Neural cell (in vitro differentiated cells): ENCODE results near the gene CLCN5. TPM values are rescaled to one million over a fixed set of nuclear protein-coding genes. Genes with fewer than 3 reads are reported as not detected.

Experiments
- H2AFZ ChIP-seq: fragments of 200-600, 300-800 bp; sonication (generic), shearing (Covaris generic); 2 replicates; pipeline ENCODE4 v1.6.0; 2014; ENCODE audit warnings: low read depth, mild to moderate bottlenecking, antibody characterized with exemption, low read length, moderate library complexity
- H3F3A ChIP-seq: fragments of 200-600 bp; shearing (Covaris generic); 2 replicates; pipeline ENCODE4 v1.6.1; 2016; ENCODE audit warnings: mild to moderate bottlenecking, moderate library complexity, mixed read lengths, antibody characterized with exemption, low read length; ENCODE audit not compliant: insufficient read depth, poor library complexity, severe bottlenecking
- H3K27ac ChIP-seq: fragments of 200-600, 300-800 bp; sonication (generic), shearing (Covaris generic); 2 replicates; pipeline ENCODE4 v1.5.1; 2014; ENCODE audit warnings: mild to moderate bottlenecking, low read length, moderate library complexity
- H3K27me3 ChIP-seq: fragments of 300-800, 200-600 bp; sonication (generic), shearing (Covaris generic); 2 replicates; pipeline ENCODE4 v1.6.0; 2014; ENCODE audit warnings: mild to moderate bottlenecking, low read depth, low read length, moderate library complexity; ENCODE audit not compliant: insufficient read depth
- H3K36me3 ChIP-seq: fragments of 300-800, 200-600 bp; sonication (generic), shearing (Covaris generic); 2 replicates; pipeline ENCODE4 v1.5.1; 2014; ENCODE audit warnings: mild to moderate bottlenecking, antibody characterized with exemption, low read length, moderate library complexity; ENCODE audit not compliant: insufficient read depth
- H3K4me2 ChIP-seq: fragments of 300-800, 200-600 bp; sonication (generic), shearing (Covaris generic); 2 replicates; pipeline ENCODE4 v1.6.0; 2014; ENCODE audit warnings: mild to moderate bottlenecking, low read length
- H3K4me3 ChIP-seq: fragments of 300-800, 200-600 bp; sonication (generic), shearing (Covaris generic); 2 replicates; pipeline ENCODE4 v1.5.1; 2014; ENCODE audit warnings: mild to moderate bottlenecking, low read length, moderate library complexity
- H3K79me2 ChIP-seq: fragments of 200-600 bp; shearing (Covaris generic); replicated peaks from 2 replicates; pipeline ENCODE4 v1.6.0; 2014; ENCODE audit warnings: mild to moderate bottlenecking, low read length, moderate library complexity; ENCODE audit not compliant: insufficient read depth
- H3K9ac ChIP-seq: fragments of 300-800, 200-600 bp; sonication (generic), shearing (Covaris generic); 2 replicates; pipeline ENCODE4 v1.6.1; 2016; ENCODE audit warnings: mild to moderate bottlenecking, low read length, mixed read lengths
- H3K9me2 ChIP-seq: fragments of 200-600 bp; shearing (Covaris generic); 2 replicates; pipeline ENCODE4 v1.6.1; 2016; ENCODE audit warnings: mild to moderate bottlenecking, low read length, mixed read lengths; ENCODE audit not compliant: insufficient read depth
- H3K9me3 ChIP-seq: fragments of 200-600, 300-800 bp; sonication (generic), shearing (Covaris generic); 2 replicates; pipeline ENCODE4 v1.6.1; 2016; ENCODE audit warnings: mild to moderate bottlenecking, mixed run types, low read length, moderate library complexity, mixed read lengths
- H4K20me1 ChIP-seq: fragments of 200-600 bp; shearing (Covaris generic); 2 replicates; pipeline ENCODE4 v1.6.1; 2016; ENCODE audit warnings: mild to moderate bottlenecking, mixed run types; ENCODE audit not compliant: insufficient read depth
- EP300 ChIP-seq: fragments of 450-650 bp; conservative IDR thresholded peaks from 2 replicates; pipeline ENCODE4 v1.6.1; 2014; ENCODE audit warnings: antibody characterized with exemption, mild to moderate bottlenecking, moderate library complexity; ENCODE audit not compliant: poor library complexity, severe bottlenecking
- EZH2 ChIP-seq: fragments of 200-600, 300-800 bp; shearing (Covaris generic), sonication (generic); IDR thresholded peaks from 2 replicates; pipeline ENCODE4 v1.6.1; 2014; ENCODE audit warnings: antibody characterized with exemption, low read length, borderline replicate concordance, mild to moderate bottlenecking; ENCODE audit not compliant: insufficient read depth, poor library complexity, severe bottlenecking
- MXI1 ChIP-seq: fragments of 450-650 bp; conservative IDR thresholded peaks from 2 replicates; pipeline ENCODE4 v1.6.1; 2014; ENCODE audit warnings: antibody characterized with exemption, mild to moderate bottlenecking; ENCODE audit not compliant: poor library complexity, severe bottlenecking
- POLR2AphosphoS5 ChIP-seq: IDR thresholded peaks from 2 replicates; pipeline ENCODE4 v1.6.1; 2012
- RAD21 ChIP-seq: fragments of 450-650 bp; conservative IDR thresholded peaks from 2 replicates; pipeline ENCODE4 v1.6.1; 2014; ENCODE audit warnings: antibody characterized with exemption, mild to moderate bottlenecking, moderate library complexity
- REST ChIP-seq: IDR thresholded peaks from 2 replicates; pipeline ENCODE4 v1.6.1; 2012; ENCODE audit warnings: borderline replicate concordance
- SMC3 ChIP-seq: fragments of 450-650 bp; conservative IDR thresholded peaks from 2 replicates; pipeline ENCODE4 v1.6.1; 2014; ENCODE audit warnings: antibody characterized with exemption, mild to moderate bottlenecking, moderate library complexity; ENCODE audit not compliant: poor library complexity
- TAF1 ChIP-seq: IDR thresholded peaks from 2 replicates; pipeline ENCODE4 v1.6.1; 2012; ENCODE audit warnings: low read depth
- polyA plus RNA-seq: library from polyadenylated mRNA; depleted of rRNA; stranded (reverse); fragments of >200 nt; gene quantifications from 2 replicates; pipeline ENCODE4 v1.2.3, GENCODE V29; 2014
- TF ChIP-seq, protein P1 (sequence below): fragments of 450-650 bp; IDR thresholded peaks from 2 replicates; pipeline ENCODE4 v1.5.1; 2014; ENCODE audit warnings: antibody characterized with exemption, mild to moderate bottlenecking, moderate library complexity; ENCODE audit not compliant: poor library complexity, severe bottlenecking

The CLCN5 gene
- polyA plus RNA-seq, 1 donor from 2014 or later, result 13.1 TPM

DNA sequence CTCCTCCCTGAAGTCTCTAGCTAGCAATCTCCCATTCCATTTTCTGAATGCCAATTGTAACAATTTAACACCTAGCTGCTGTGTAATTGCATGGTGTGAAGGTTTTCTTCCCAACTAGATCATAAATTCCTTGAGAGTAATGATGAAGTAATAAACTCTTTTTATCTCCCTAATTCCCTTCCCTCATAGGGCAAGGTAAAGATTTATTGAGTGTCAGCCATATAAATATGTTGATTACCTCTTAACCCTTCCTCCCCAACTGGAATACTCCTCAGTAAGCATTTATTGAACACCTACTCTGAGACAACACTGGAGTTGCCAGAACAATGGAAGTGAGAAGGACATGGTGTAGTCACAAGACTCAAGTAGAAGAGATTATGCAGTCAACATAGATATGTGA lies 112.7 kb downstream of the CLCN5 start:
- Histone ChIP-seq H3K9ac (no peak overlapping the region), H4K20me1 (no peaks in the 10 kb centered on the region), H3K9me3 (no peaks in the 10 kb centered on the region), H3K36me3 (no peaks in the 10 kb centered on the region), H3K4me2 (no peak overlapping the region), H3K27ac (no peak overlapping the region), H3K9me2 (no peaks in the 10 kb centered on the region), H3F3A (no peaks in the 10 kb centered on the region), H3K4me3 (no peak overlapping the region), H3K79me2 (no peaks in the 10 kb centered on the region), H2AFZ (no peak overlapping the region), H3K27me3 (no peaks in the 10 kb centered on the region)
- TF ChIP-seq MXI1 (no peak), POLR2AphosphoS5 (no peak), REST (no peak), EP300 (no peak), RAD21 (no peak), EZH2 (no peak)
- TF ChIP-seq, protein P1, sequence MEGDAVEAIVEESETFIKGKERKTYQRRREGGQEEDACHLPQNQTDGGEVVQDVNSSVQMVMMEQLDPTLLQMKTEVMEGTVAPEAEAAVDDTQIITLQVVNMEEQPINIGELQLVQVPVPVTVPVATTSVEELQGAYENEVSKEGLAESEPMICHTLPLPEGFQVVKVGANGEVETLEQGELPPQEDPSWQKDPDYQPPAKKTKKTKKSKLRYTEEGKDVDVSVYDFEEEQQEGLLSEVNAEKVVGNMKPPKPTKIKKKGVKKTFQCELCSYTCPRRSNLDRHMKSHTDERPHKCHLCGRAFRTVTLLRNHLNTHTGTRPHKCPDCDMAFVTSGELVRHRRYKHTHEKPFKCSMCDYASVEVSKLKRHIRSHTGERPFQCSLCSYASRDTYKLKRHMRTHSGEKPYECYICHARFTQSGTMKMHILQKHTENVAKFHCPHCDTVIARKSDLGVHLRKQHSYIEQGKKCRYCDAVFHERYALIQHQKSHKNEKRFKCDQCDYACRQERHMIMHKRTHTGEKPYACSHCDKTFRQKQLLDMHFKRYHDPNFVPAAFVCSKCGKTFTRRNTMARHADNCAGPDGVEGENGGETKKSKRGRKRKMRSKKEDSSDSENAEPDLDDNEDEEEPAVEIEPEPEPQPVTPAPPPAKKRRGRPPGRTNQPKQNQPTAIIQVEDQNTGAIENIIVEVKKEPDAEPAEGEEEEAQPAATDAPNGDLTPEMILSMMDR, result no peak

DNA sequence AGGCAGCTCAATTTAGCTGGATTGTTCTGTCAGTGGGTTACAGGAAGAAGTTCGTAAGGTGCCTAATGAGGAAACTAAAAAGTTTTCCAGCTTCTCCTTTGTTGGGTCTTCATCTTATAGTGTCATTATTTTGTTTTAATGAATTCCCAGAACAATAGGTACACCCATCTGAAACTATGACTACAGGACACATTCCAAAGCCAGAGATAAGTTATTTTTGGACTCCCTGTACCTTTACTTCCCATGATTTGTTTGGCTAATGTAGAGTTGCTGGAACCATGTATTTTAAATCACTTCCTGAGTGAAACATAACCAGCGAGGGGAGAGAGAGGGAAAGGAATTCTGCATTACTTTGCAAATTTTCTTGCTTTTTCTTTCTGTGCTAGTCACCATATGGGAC lies 114.0 kb downstream of the CLCN5 start:
- Histone ChIP-seq H3K9ac (no peak overlapping the region), H3K27ac (no peak overlapping the region), H3K4me2 (no peak overlapping the region), H3K79me2 (no peaks in the 10 kb centered on the region), H2AFZ (no peak overlapping the region), H3F3A (no peaks in the 10 kb centered on the region), H3K36me3 (no peaks in the 10 kb centered on the region), H4K20me1 (no peaks in the 10 kb centered on the region), H3K9me2 (no peaks in the 10 kb centered on the region), H3K27me3 (no peaks in the 10 kb centered on the region), H3K4me3 (no peak overlapping the region), H3K9me3 (no peaks in the 10 kb centered on the region)
- no peak for TF ChIP-seq REST
- no peak for TF ChIP-seq EZH2
- TF ChIP-seq TAF1, result no peak
- no peak for TF ChIP-seq RAD21
- no peak for TF ChIP-seq MXI1
- TF ChIP-seq SMC3, result no peak
- no peak for TF ChIP-seq EP300
- TF ChIP-seq, protein P1, result no peak
- no peak for TF ChIP-seq POLR2AphosphoS5
